Measurements from ENCODE around the gene LHFPL6.

Gene LHFPL6

GRCh38 chr13:39455521-39456175, 147.3 kb downstream of the LHFPL6 start:
- no peak for DNase-seq

- no peak for DNase-seq
Measured at GRCh38 chr13:39452834-39453233, 150.2 kb downstream of the LHFPL6 start.

- no peak for DNase-seq
Measured at GRCh38 chr13:39452417-39452816, 150.6 kb downstream of the LHFPL6 start.

GRCh38 chr13:39451860-39452301, 151.1 kb downstream of the LHFPL6 start:
- peak; percentile 12 for DNase-seq

GRCh38 chr13:39451301-39451700, 151.7 kb downstream of the LHFPL6 start:
- no peak for DNase-seq

- DNase-seq: no peak
Measured at GRCh38 chr13:39450176-39450575, 152.8 kb downstream of the LHFPL6 start.

GRCh38 chr13:39448834-39449233, 154.2 kb downstream of the LHFPL6 start:
- DNase-seq: no peak

GRCh38 chr13:39446865-39447264, 156.1 kb downstream of the LHFPL6 start:
- DNase-seq: no peak

- no peak for DNase-seq
Measured at GRCh38 chr13:39444866-39445265, 158.1 kb downstream of the LHFPL6 start.

GRCh38 chr13:39433651-39434050, 169.3 kb downstream of the LHFPL6 start:
- no peak for DNase-seq

- DNase-seq: no peak
Measured at GRCh38 chr13:39432196-39432595, 170.8 kb downstream of the LHFPL6 start.

- DNase-seq: no peak
Measured at GRCh38 chr13:39422845-39423565, 180.0 kb downstream of the LHFPL6 start.

- no peak for DNase-seq
Measured at GRCh38 chr13:39419876-39420275, 183.1 kb downstream of the LHFPL6 start.

- no peak for DNase-seq
Measured at GRCh38 chr13:39419068-39419467, 183.9 kb downstream of the LHFPL6 start.

GRCh38 chr13:39418424-39418823, 184.6 kb downstream of the LHFPL6 start:
- DNase-seq: no peak

- no peak for DNase-seq
Measured at GRCh38 chr13:39417643-39418042, 185.3 kb downstream of the LHFPL6 start.

- no peak for DNase-seq
Measured at GRCh38 chr13:39417131-39417530, 185.9 kb downstream of the LHFPL6 start.

- DNase-seq: no peak
Measured at GRCh38 chr13:39415008-39415802, 187.8 kb downstream of the LHFPL6 start.

GRCh38 chr13:39414339-39414738, 188.7 kb downstream of the LHFPL6 start:
- no peak for DNase-seq

- DNase-seq: no peak
Measured at GRCh38 chr13:39411511-39411910, 191.5 kb downstream of the LHFPL6 start.

- DNase-seq: no peak
Measured at GRCh38 chr13:39410964-39411363, 192.0 kb downstream of the LHFPL6 start.

GRCh38 chr13:39410096-39410901, 192.7 kb downstream of the LHFPL6 start:
- no peak for DNase-seq

GRCh38 chr13:39408512-39408911, 194.5 kb downstream of the LHFPL6 start:
- DNase-seq: no peak
